HK-2 (cell line): ENCODE data around the gene SCNN1B.

ENCODE experiments used
- DNase-seq: peaks from one replicate; pipeline ENCODE4 v3.0.0-alpha.2; 2018; ENCODE audit not compliant: unreplicated experiment

Gene SCNN1B

DNA sequence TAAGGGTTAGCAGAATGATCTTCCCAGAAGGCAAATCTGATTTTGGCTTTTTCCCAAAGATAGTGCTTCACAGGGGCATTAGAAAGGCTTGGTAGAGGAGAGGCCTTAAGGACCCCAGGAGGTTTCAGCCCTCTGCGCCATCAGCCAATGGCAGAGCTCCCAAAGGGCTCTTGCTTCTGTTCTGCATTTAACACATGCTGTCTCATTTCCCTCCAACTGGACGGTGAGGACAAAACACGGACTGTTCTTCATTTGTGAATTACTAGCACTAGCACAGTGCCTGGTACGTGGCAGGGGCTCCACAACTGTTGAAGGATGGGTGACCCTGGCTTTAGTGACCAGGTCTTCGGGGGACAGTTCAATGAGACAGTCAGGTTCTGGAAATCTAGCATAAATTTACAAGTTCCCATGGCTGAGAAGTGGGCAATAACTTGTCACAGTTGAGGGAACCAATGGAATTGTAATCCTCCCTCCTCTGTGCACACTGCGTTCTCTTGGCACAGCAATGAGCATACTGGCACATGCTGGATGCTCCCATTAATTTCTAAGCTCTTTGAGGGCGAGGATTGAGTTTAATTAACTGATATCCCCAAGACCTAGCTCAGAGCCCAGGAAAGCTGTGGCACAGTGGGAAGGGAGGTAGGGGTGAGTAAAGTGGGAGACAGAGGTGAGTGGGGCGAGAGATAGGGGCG is 105.5 kb downstream of the SCNN1B start:
- no peak for DNase-seq

DNA sequence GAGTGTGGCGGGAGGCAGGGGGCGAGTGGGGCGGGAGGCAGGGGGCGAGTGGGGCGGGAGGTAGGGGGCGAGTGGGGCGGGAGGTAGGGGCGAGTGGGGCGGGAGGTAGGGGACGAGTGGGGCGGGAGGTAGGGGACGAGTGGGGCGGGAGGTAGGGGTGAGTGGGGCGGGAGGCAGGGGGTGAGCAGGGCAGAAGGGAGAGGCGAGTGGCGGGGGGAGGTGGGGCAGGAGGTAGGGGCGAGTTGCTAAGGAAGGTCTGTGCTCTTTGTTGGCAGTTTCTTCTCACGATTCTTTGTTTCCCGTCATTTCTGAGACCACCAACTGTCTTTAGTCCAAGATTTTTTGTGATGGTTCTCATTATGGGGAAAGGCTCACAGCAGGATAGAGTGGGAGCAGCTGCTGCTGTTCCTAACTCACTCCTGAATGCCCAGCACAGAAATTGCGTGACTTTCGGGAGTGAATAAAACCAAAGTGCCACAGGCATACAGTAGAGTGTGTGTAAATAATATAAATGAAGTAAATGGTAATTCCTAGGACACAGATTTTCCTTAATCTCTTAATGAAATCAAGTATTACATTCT is 106.2 kb downstream of the SCNN1B start:
- DNase-seq = no peak

DNA sequence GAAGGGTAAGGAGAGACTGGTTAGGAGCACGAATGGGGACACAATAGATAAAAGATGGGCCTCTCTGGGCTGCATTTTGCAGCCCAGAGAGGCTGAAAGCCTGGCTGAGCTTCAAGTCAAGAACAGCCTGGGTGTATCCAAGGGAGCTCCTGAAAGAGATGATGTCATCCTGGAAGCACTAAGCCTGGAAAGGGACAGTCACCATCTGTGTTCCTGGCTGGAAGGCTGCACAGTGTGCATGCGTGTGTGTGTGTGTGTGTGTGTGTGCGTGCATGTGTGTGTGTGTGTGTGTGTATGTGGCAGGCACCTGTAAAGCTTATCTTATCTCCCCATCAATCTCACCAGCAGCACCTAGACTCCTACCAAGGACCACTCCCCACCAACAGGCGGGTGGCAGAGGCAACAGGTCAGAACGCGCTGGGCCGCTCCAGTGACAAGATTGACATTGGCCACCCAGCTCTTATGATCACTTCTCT is 106.8 kb downstream of the SCNN1B start:
- peak; percentile 11 for DNase-seq

DNA sequence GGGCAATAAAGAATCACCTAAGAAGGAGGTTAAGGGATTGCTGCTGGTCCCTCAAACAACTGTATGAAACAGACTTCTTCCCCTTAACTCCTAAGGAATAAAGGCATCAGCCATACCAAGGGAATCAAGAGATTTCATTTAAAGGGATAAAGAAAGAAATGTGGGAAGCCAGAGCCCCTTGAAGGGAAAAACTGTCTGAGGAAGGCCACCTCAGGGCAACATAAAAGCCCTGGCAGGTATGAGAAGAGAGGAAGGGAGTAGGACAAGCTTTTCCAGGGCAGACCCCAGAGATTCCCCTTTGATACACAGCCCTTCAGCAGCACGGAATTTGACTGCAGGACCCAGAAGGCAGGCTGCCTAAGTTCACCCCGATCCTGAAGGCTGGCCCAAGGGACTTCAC is 107.4 kb downstream of the SCNN1B start:
- no peak for DNase-seq

DNA sequence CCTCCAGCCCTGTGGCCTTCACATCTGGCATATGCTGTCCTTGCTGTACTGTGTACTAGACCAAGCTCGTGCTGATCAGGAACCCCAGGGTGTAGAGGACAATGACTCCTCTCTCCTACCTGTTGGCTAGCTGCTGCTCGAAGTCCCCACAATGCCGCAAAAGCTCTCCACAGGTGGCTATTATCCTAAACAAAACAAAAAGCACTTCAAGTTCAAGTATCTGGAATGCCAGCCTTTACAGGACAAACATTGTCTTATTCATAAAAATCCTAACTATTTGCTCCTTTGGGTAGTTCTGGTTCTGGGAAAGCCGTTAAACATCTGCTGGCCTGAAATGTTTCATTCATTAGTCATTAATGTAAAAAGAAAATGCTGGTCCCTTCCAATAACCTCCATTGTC is 108.1 kb downstream of the SCNN1B start:
- no peak for DNase-seq

DNA sequence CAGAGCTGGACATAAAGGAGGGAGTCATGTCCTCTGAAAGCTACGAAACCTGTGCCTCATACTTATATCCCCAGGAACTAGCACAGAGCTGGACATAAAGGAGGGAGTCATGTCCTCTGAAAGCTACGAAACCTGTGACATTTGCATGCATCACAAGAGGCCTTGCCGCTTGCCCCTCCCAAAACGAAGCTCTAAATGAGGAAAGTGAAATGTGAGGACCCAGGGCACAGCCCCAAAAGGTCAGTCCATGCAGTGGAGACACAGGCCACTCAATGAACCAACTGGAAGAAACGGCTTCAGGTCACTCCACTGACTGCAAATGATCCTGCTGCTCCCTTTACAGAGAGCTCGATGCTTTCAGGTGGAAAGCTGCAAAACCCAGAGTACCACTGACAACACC is 112.6 kb downstream of the SCNN1B start:
- DNase-seq = no peak

DNA sequence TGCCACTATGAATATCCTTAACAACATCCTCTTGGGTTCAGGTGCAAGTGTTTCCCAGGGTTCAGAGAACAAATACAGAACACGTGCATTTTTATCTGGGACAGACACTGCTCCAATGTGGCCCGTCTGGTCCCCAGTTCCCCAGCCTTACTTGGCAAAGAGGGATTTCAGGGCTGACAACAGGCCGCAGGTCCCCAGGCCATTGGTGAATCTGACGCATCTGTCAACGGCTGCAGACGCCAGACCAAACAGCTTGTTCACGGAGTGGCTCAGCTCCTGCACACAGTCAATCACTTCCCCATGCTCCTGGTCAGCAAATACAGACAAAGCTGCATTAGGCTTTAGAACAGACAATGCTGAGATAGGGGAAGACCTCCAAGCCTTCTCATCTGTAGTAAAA is 114.7 kb downstream of the SCNN1B start:
- DNase-seq = no peak

DNA sequence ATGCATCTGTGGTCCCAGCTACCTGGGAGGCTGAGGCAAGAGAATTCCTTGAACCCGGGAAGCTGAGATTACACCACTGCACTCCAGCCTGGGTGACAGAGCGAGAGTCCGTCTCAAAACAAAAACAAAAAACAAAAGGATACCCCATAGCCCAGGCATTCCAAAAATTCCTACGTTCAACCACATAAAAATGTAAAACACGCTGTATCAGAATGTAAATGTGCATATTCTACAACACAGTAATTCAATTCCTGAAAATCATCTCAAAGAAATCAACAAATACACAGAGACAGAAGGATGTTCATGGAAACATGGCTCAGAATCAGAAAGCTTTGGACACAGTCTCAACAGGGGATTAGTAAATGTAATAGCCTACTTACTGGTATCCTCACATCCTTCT is 117.9 kb downstream of the SCNN1B start:
- no peak for DNase-seq

DNA sequence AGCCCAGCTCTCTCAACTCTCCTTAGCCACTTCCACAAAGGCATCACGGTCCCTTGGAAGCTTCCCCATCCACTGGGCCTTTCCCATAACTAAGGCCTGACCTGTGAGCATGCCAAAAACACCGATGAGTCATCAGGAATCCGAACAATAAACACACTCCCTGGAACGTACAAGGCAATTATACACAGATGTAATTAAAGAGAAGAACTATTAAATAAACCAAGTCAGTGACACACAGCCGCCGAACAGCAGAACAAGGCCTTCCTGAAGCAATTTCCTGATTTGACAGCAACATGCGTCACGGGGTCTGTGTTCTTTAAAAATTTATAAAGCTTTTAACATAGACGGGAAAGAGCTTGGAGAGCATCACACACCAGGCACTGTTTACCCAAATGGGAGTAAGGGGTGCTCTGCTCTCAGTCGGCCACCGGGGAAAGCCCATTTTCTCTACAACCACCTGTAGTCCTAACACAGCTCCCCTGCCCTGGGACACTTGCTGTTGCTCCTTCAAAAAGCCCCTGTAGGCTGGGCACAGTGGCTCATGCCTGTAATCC is 121.5 kb downstream of the SCNN1B start:
- DNase-seq = no peak

DNA sequence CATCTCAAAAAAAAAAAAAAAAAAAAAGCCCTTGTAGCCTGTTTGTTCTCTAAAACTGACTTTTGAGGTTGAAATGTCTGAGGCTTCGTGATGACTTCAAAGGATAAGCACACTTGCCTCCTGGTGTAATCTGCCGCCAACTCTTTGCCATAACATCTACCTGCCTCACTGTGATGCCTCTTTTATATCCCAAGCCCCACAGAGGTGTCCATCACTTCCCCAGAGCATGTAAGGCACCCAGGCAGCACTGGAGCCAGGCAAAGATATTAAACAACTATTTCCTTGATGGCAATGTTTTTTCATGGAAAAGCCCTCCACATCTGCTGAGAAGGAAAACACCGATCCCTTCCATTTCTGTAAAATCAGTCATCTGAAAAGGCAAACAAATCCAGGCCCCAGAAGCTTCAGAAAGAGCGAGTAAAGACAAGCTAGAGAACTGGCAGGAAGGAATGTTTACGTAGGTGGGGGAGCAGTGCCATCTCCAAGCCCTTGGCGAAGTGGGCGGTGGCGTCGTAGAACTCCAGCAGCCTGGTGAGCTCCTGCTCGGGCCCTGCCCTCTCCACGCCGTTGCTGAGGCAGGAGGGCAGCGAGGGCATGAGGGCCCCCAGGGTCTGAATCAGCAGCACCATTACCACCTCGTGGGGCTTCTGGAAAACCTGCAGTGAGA is 122.3 kb downstream of the SCNN1B start:
- DNase-seq = no peak

DNA sequence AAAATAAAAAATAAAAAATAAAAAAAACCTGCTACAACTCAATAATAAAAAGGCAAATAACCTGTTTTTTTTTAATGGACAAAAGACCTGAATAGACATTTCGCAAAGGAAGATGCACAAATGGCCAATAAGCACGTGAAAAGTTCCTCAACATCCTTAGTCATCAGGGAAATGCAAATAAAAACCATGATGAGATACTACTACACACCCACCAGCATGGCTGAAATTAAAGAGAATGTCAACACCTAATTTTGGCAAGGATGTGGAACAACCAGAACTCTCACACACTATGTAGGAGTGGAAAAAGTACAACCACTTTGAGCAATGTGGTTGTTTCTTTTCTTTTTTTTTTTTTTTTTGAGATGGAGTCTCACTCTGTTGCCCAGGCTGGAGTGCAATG is 126.2 kb downstream of the SCNN1B start:
- DNase-seq = no peak
